Smooth muscle cell (in vitro differentiated cells): ENCODE results near the gene CEP152. TPM values are rescaled to one million over a fixed set of nuclear protein-coding genes. Genes with fewer than 3 reads are reported as not detected.
A peak's percentile ranks its signal among the peaks of the same experiment; 100 is the strongest.

ENCODE experiments used
- DNase-seq: peaks from one replicate; lab custom pipeline; 2025; ENCODE audit not compliant: unreplicated experiment; lab: John Stamatoyannopoulos, UW
- H2AFZ ChIP-seq: fragments of 200-600 bp; sonication (generic); 2 replicates; pipeline ENCODE4 v1.6.0; 2016; ENCODE audit warnings: antibody characterized with exemption, low read depth, mild to moderate bottlenecking
- H3F3A ChIP-seq: fragments of 200-600 bp; sonication (generic); 2 replicates; pipeline ENCODE4 v1.6.0; 2017; ENCODE audit warnings: antibody characterized with exemption, low read depth
- H3K27ac ChIP-seq: fragments of 200-600 bp; sonication (generic); 2 replicates; pipeline ENCODE4 v1.5.1; 2016; ENCODE audit warnings: low read depth, mild to moderate bottlenecking
- H3K27me3 ChIP-seq: fragments of 200-600 bp; sonication (generic); 2 replicates; pipeline ENCODE4 v1.6.1; 2016; ENCODE audit warnings: low read depth, mild to moderate bottlenecking
- H3K36me3 ChIP-seq: fragments of 200-600 bp; sonication (generic); 2 replicates; pipeline ENCODE4 v1.5.1; 2016; ENCODE audit warnings: low read depth
- H3K4me1 ChIP-seq: fragments of 200-600 bp; sonication (generic); 2 replicates; pipeline ENCODE4 v1.5.1; 2016; ENCODE audit warnings: low read depth
- H3K4me2 ChIP-seq: fragments of 200-600 bp; sonication (generic); 2 replicates; pipeline ENCODE4 v1.6.0; 2016; ENCODE audit warnings: mild to moderate bottlenecking
- H3K4me3 ChIP-seq: fragments of 200-600 bp; sonication (generic); 2 replicates; pipeline ENCODE4 v1.5.1; 2016; ENCODE audit warnings: mild to moderate bottlenecking
- H3K79me2 ChIP-seq: fragments of 200-600 bp; sonication (generic); 2 replicates; pipeline ENCODE4 v1.6.0; 2016; ENCODE audit warnings: low read depth, mild to moderate bottlenecking
- H3K9ac ChIP-seq: fragments of 200-600 bp; sonication (generic); 2 replicates; pipeline ENCODE4 v1.6.0; 2016; ENCODE audit warnings: low read depth
- H3K9me3 ChIP-seq: fragments of 200-600 bp; sonication (generic); replicated peaks from 2 replicates; pipeline ENCODE4 v1.5.1; 2016; ENCODE audit warnings: low read depth
- H4K20me1 ChIP-seq: fragments of 200-600 bp; sonication (generic); 2 replicates; pipeline ENCODE4 v1.6.0; 2016; ENCODE audit warnings: low read depth
- CTCF ChIP-seq: fragments of 200-600 bp; sonication (generic); IDR thresholded peaks from 2 replicates; pipeline ENCODE4 v1.5.1; 2017; ENCODE audit warnings: borderline replicate concordance, mild to moderate bottlenecking, antibody characterized with exemption; ENCODE audit not compliant: insufficient read depth, poor library complexity, severe bottlenecking
- WGBS: methylation state at CpG from one replicate; pipeline ENCODE4 v1.1.7; 2016; ENCODE audit warnings: low lambda C conversion rate; 5-methylcytosine and 5-hydroxymethylcytosine counted together
- polyA plus RNA-seq: library from polyadenylated mRNA; unstranded; fragments of >200 nt; fragmentation: Nextera tagmentation; extraction: Ambion mirVana; gene quantifications from 2 replicates; pipeline ENCODE4 v1.2.1, GENCODE V29; 2016
- total RNA-seq: library from RNA; depleted of rRNA; stranded (reverse); fragments of >200 nt; gene quantifications from 2 replicates; pipeline ENCODE4 v1.2.3, GENCODE V29; 2014

CEP152 gene
- total and polyA plus RNA-seq, 2 experiments from 2014 or later, result 3.9 to 37.5 TPM

DNA sequence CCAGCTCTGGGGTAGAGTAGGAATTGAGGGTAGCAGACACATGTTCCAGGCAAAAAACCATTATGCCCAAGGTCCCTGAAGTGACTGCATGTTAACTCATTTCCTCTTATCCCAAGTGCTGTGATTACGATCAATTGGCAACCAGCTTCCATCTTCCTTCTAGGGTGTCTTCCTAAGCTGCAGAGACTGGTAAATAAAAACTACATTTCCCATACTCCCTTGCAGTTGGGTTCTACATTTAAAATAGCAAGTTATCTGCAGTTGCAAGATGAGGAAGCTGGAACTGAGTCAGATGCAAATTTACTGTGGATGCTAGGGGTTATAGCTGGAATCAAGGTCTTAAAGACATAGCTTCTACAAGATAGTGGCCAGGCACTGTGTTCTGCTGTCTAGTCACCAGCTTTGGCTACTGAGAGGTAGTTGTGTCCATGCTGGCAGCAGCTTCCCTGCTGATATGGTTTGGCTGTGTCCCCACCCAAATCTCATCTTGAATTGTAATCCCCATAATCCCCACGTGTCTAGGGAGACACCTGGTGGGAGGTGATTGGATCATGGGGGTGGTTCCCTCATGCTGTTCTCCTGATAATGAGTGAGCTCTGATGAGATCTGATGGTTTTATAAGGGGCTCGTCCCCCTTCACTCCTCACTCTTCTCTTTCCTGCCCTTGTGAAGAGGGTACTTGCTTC lies 114.1 kb downstream of the CEP152 start:
- Histone ChIP-seq H3K9ac (peak overlapping the region; percentile 59), H3K27ac (peak overlapping the region; percentile 91), H3K4me2 (no peak overlapping the region), H3K27me3 (no peaks in the 10 kb centered on the region), H3F3A (no peaks in the 10 kb centered on the region), H3K36me3 (no peaks in the 10 kb centered on the region), H3K79me2 (no peaks in the 10 kb centered on the region), H3K4me3 (no peak overlapping the region), H2AFZ (no peak overlapping the region), H4K20me1 (no peaks in the 10 kb centered on the region), H3K9me3 (no peaks in the 10 kb centered on the region), H3K4me1 (peaks cover 9% of the 10 kb centered on the region)
- DNase-seq, result no peak
- WGBS, result 70% methylated on average over 3 of the region's 3 CpGs
- no peak for TF ChIP-seq CTCF

DNA sequence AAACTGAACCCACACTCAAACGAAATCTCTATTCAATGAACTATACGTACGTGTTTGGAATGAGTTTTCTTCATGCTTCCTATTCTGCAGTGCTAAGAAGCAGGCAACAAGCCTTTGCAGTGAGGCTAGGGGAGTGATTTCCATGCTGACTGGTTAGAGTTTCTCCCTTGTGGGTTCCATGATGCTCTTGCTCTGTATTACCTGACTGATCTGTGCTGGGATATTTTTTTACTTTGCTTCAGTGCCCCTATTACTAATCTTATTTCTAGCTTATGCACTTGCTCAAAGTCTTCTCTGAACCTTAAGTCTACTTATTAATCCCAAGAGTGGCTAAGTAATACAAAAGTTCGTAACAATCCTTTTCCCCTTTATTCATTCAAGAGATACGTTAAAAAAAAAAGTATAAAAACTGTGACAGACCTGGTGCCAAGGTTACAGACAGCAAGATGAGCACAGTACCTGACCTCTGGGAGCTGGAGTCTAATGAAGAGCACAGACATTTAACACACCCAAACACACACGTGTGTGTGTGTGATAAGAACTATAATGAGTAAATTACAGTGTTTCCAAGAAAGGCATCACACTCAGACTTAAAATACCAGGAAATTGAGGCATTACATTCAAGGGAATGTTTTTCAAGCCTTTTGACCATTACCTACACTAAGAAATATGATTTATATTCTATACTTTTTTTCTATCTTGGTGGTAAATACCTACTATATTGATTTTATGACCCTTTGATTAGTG lies 114.9 kb downstream of the CEP152 start:
- Histone ChIP-seq H3K79me2 (no peaks in the 10 kb centered on the region), H3K36me3 (no peaks in the 10 kb centered on the region), H2AFZ (no peak overlapping the region), H3K4me3 (no peak overlapping the region), H4K20me1 (no peaks in the 10 kb centered on the region), H3K4me2 (peak overlapping the region; percentile 35), H3K27me3 (no peaks in the 10 kb centered on the region), H3K27ac (peak overlapping the region; percentile 91), H3K4me1 (peaks cover 9% of the 10 kb centered on the region), H3K9me3 (no peaks in the 10 kb centered on the region), H3F3A (no peaks in the 10 kb centered on the region), H3K9ac (peak overlapping the region; percentile 59)
- no peak for TF ChIP-seq CTCF
- no peak for DNase-seq
- 83% methylated on average over 6 of the region's 6 CpGs for WGBS

- Histone ChIP-seq H3K9me3 (no peaks in the 10 kb centered on the region), H3K4me2 (peak overlapping the region; percentile 35), H4K20me1 (no peaks in the 10 kb centered on the region), H3K9ac (peak overlapping the region; percentile 59), H2AFZ (no peak overlapping the region), H3K27me3 (no peaks in the 10 kb centered on the region), H3K36me3 (no peaks in the 10 kb centered on the region), H3F3A (no peaks in the 10 kb centered on the region), H3K27ac (peak overlapping the region; percentile 91), H3K79me2 (no peaks in the 10 kb centered on the region), H3K4me1 (peaks cover 9% of the 10 kb centered on the region), H3K4me3 (no peak overlapping the region)
- DNase-seq, result no peak
- no peak for TF ChIP-seq CTCF
Observed at GRCh38 chr15:48695088-48695826, 115.6 kb downstream of the CEP152 start.
